Astrocyte (in vitro differentiated cells and primary cell): ENCODE results near the gene SENP2.

ENCODE experiments used
- EZH2 ChIP-seq: IDR thresholded peaks from 2 replicates; pipeline ENCODE4 v1.6.1; 2012; ENCODE audit warnings: mild to moderate bottlenecking, low read length, inconsistent platforms; ENCODE audit not compliant: insufficient read depth
- TF ChIP-seq, protein P1 (sequence below): IDR thresholded peaks from 2 replicates; pipeline ENCODE4 v1.5.1; 2011; ENCODE audit warnings: low read depth, mild to moderate bottlenecking, inconsistent platforms, low read length, moderate library complexity; ENCODE audit not compliant: insufficient read depth

DNA sequence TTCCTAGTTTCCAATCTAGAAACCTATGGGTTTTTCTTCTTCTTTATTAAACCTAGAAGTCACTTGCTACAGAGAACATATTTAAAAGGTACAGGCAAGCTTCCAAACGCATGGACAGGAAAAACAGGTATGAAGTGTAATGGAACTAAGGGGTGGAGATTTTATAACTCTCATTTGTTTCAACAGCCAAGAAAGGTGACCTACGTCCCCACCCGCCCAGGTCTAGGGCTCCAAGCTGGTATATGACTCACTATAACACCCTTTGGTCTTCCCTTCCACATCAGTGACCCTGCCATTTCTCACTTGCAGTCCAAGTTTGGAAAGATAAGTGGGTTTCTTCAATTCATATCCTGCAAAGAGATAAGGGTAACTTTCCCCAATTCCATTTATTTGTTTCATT lies 27.7 kb upstream of the SENP2 start:
- TF ChIP-seq, protein P1, sequence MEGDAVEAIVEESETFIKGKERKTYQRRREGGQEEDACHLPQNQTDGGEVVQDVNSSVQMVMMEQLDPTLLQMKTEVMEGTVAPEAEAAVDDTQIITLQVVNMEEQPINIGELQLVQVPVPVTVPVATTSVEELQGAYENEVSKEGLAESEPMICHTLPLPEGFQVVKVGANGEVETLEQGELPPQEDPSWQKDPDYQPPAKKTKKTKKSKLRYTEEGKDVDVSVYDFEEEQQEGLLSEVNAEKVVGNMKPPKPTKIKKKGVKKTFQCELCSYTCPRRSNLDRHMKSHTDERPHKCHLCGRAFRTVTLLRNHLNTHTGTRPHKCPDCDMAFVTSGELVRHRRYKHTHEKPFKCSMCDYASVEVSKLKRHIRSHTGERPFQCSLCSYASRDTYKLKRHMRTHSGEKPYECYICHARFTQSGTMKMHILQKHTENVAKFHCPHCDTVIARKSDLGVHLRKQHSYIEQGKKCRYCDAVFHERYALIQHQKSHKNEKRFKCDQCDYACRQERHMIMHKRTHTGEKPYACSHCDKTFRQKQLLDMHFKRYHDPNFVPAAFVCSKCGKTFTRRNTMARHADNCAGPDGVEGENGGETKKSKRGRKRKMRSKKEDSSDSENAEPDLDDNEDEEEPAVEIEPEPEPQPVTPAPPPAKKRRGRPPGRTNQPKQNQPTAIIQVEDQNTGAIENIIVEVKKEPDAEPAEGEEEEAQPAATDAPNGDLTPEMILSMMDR, result no peak
- no peak for TF ChIP-seq EZH2
